Keratinocyte (primary cell): ENCODE results near the gene IL23A. TPM values are rescaled to one million over a fixed set of nuclear protein-coding genes. Genes with fewer than 3 reads are reported as not detected.
A peak's percentile ranks its signal among the peaks of the same experiment; 100 is the strongest.

ENCODE experiments used
- DNase-seq: peaks from one replicate; pipeline ENCODE4 v3.0.0-alpha.2; 2011; ENCODE audit warnings: low read depth, missing footprints, low spot score
- FAIRE-seq: peaks from 2 replicates; lab custom pipeline; 2011; peaks lifted over from hg19 to GRCh38; lab: Jason Lieb, UNC
- H2AFZ ChIP-seq: 2 replicates; pipeline ENCODE4 v1.6.0; 2012; ENCODE audit warnings: low read length, control low read depth, inconsistent platforms; ENCODE audit not compliant: control insufficient read depth
- H3K27ac ChIP-seq: 2 replicates; pipeline ENCODE4 v1.5.1; 2011; ENCODE audit warnings: low read length; ENCODE audit not compliant: control insufficient read depth, insufficient read depth
- H3K27me3 ChIP-seq: 3 replicates; pipeline ENCODE4 v1.6.0; 2011; ENCODE audit warnings: low read length; ENCODE audit not compliant: control insufficient read depth, insufficient read depth; ENCODE audit errors: extremely low read depth
- H3K36me3 ChIP-seq, 2 experiments: 2 replicates in 1 of 2; 3 replicates in 1 of 2; pipeline ENCODE4 v1.5.1; 2011; ENCODE audit warnings: low read length in 2 of 2, mild to moderate bottlenecking in 1 of 2; ENCODE audit not compliant: control insufficient read depth in 2 of 2, insufficient read depth in 2 of 2; ENCODE audit errors: extremely low read depth in 1 of 2
- H3K4me1 ChIP-seq: 3 replicates; pipeline ENCODE4 v1.5.1; 2011; ENCODE audit warnings: low read length; ENCODE audit not compliant: control insufficient read depth, insufficient read depth; ENCODE audit errors: extremely low read depth
- H3K4me2 ChIP-seq: 3 replicates; pipeline ENCODE4 v1.6.0; 2011; ENCODE audit warnings: low read depth, low read length; ENCODE audit not compliant: control insufficient read depth, insufficient read depth; ENCODE audit errors: extremely low read depth
- H3K4me3 ChIP-seq, 3 experiments: fragments of 200-600 bp in 1 of 3; sonication (generic) in 1 of 3; 2 replicates in 2 of 3; 3 replicates in 1 of 3; pipeline ENCODE4 v1.5.1; 2011 to 2016; ENCODE audit warnings: low read length in 3 of 3, mild to moderate bottlenecking in 3 of 3, control low read depth in 2 of 3, inconsistent platforms in 1 of 3, low read depth in 1 of 3, mixed read lengths in 1 of 3, mixed run types in 1 of 3, moderate library complexity in 1 of 3; ENCODE audit not compliant: control insufficient read depth in 2 of 3, insufficient read depth in 2 of 3; ENCODE audit errors: extremely low read depth in 1 of 3
- H3K79me2 ChIP-seq: 2 replicates; pipeline ENCODE4 v1.6.0; 2012; ENCODE audit warnings: low read length; ENCODE audit not compliant: control insufficient read depth, insufficient read depth
- H3K9ac ChIP-seq: 3 replicates; pipeline ENCODE4 v1.6.0; 2011; ENCODE audit warnings: low read length; ENCODE audit not compliant: control insufficient read depth, insufficient read depth; ENCODE audit errors: extremely low read depth
- H3K9me1 ChIP-seq: 3 replicates; pipeline ENCODE4 v1.6.0; 2011; ENCODE audit warnings: low read length; ENCODE audit not compliant: control insufficient read depth, insufficient read depth; ENCODE audit errors: extremely low read depth
- H3K9me3 ChIP-seq: 2 replicates; pipeline ENCODE4 v1.5.1; 2012; ENCODE audit warnings: low read depth, low read length; ENCODE audit not compliant: control insufficient read depth
- H4K20me1 ChIP-seq: 3 replicates; pipeline ENCODE4 v1.6.0; 2011; ENCODE audit warnings: low read length; ENCODE audit not compliant: control insufficient read depth, insufficient read depth; ENCODE audit errors: extremely low read depth
- CTCF ChIP-seq, 3 experiments: IDR thresholded peaks in 1 of 3; conservative IDR thresholded peaks in 1 of 3; optimal IDR thresholded peaks in 1 of 3; 2 replicates in 2 of 3; 3 replicates in 1 of 3; pipeline versions ENCODE3 to v1.5.1; 2011; ENCODE audit warnings: low read length in 3 of 3, mild to moderate bottlenecking in 3 of 3, moderate library complexity in 2 of 3, control low read depth in 1 of 3, inconsistent platforms in 1 of 3; ENCODE audit not compliant: insufficient read depth in 2 of 3; ENCODE audit errors: extremely low read depth in 1 of 3
- EZH2 ChIP-seq: IDR thresholded peaks from one replicate; pipeline ENCODE4 v1.6.1; 2012; ENCODE audit warnings: inconsistent platforms, mild to moderate bottlenecking, low read length, moderate library complexity
- dilution Hi-C: fragments of 300-500 bp; cut with MboI; formaldehyde crosslinking; loops from one replicate; pipeline ENCODE4 v1.7.0; 2020; ENCODE audit warnings: low sequenced_read_pairs; ENCODE audit not compliant: extremely low pct_ligation_motif_present
- polyA plus RNA-seq, 5 experiments: library from polyadenylated mRNA; depleted of rRNA in 3 of 5; stranded (reverse) in 3 of 5; stranded (forward) in 1 of 5; unstranded in 1 of 5; fragments of >200 nt; gene quantifications; 1 replicate in 1 of 5; 2 replicates in 3 of 5; 3 replicates in 1 of 5; pipeline versions ENCODE4 v1.2.1 to v1.2.3, GENCODE V29; 2011 to 2012; ENCODE audit warnings: missing spikeins in 2 of 5, low read depth in 1 of 5, low replicate concordance in 1 of 5

The IL23A gene
- polyA plus RNA-seq, 1 donor (not counting 4 experiments of a cell fraction or from before 2014, with no cell fraction given), result 1.5 TPM

- no peaks in the 10 kb centered on the region for H3K27me3 ChIP-seq
- peak within 1 kb of the TSS; percentile 100 for H3K4me2 ChIP-seq
- no peaks in the 10 kb centered on the region for H3K9me1 ChIP-seq
- H3K4me3 ChIP-seq, result peak within 1 kb of the TSS; percentile 81 to 99 (median 91)
- peaks cover 21% of the 10 kb centered on the region for H3K4me1 ChIP-seq
- DNase-seq (peak; percentile 83), FAIRE-seq (peak; percentile 5)
- peak within 1 kb of the TSS; percentile 75 for H2AFZ ChIP-seq
- H4K20me1 ChIP-seq, result no peaks in the 10 kb centered on the region
- H3K9ac ChIP-seq, result peak within 1 kb of the TSS; percentile 96
- H3K36me3 ChIP-seq, result peaks cover 6 to 9% of the 10 kb centered on the region in 2 experiments
- dilution Hi-C loops, result no loop called here
- peak within 1 kb of the TSS; percentile 88 for H3K27ac ChIP-seq
- no peak for TF ChIP-seq EZH2
- no peak for TF ChIP-seq CTCF (optimal IDR thresholded peaks at IDR 0.05 in 1 of 3, IDR thresholded peaks at IDR 0.05 in 1 of 3, conservative IDR thresholded peaks at IDR 0.05 in 1 of 3; ENCODE audit: extremely low read depth in 1 of 3, insufficient read depth in 2 of 3, low read length in 3 of 3)
- no peaks in the 10 kb centered on the region for H3K9me3 ChIP-seq
- H3K79me2 ChIP-seq, result peaks cover 46% of the 10 kb centered on the region
Measured at GRCh38 chr12:56299853-56300643, 38.6 kb upstream of the IL23A start, which contains the start of gene CS. CS (minus strand) TSS chr12:56300330; CDS start chr12:56300201, 129 bp downstream.

- Histone ChIP-seq H3K36me3 (peaks cover 6 to 12% of the 10 kb centered on the region in 2 experiments), H3K9me3 (no peaks in the 10 kb centered on the region), H3K27me3 (no peaks in the 10 kb centered on the region), H4K20me1 (no peaks in the 10 kb centered on the region), H3K4me1 (peaks cover 21% of the 10 kb centered on the region), H3K79me2 (peaks cover 40% of the 10 kb centered on the region), H3K9ac (peak overlapping the region; percentile 96), H3K4me2 (peak overlapping the region; percentile 100), H3K4me3 (peak overlapping the region; percentile 72 to 81 (median 78)), H3K27ac (peak overlapping the region; percentile 88), H3K9me1 (no peaks in the 10 kb centered on the region), H2AFZ (peak overlapping the region; percentile 75)
- TF ChIP-seq EZH2 (no peak), CTCF (optimal IDR thresholded peaks at IDR 0.05 in 1 of 3, IDR thresholded peaks at IDR 0.05 in 1 of 3, conservative IDR thresholded peaks at IDR 0.05 in 1 of 3; ENCODE audit: extremely low read depth in 1 of 3, insufficient read depth in 2 of 3, low read length in 3 of 3) (no peak)
- DNase-seq (no peak), FAIRE-seq (no peak)
- dilution Hi-C loops, result no loop called here
Measured at GRCh38 chr12:56300644-56301464, 37.8 kb upstream of the IL23A start.
